ENCODE measurements around the gene C10orf71. TPM values are rescaled to one million over a fixed set of nuclear protein-coding genes. Genes with fewer than 3 reads are reported as not detected.

The C10orf71 gene
- total and polyA plus RNA-seq, 4 donors = not detected

- Histone ChIP-seq H3K27me3 (ENCODE audit: control insufficient read depth in 3 of 3, insufficient read depth in 3 of 3, low read length in 2 of 3) (no peaks in the 10 kb centered on the region), H3K9ac (ENCODE audit: insufficient read depth in 1 of 2, low read length in 2 of 2) (no peak overlapping the region), H3K36me3 (ENCODE audit: control insufficient read depth in 4 of 4, insufficient read depth in 4 of 4, low read length in 4 of 4) (no peaks in the 10 kb centered on the region), H3K27ac (ENCODE audit: low read depth in 1 of 2, low read length in 1 of 2) (peak overlapping the region in 1 of 2 donors; percentile 36), H3K4me3 (no peak overlapping the region), H3K9me3 (ENCODE audit: control insufficient read depth in 4 of 4, insufficient read depth in 3 of 4, low read length in 3 of 4) (peaks cover 0 to 2% (median 0%) of the 10 kb centered on the region in 4 donors), H3K4me1 (ENCODE audit: control insufficient read depth in 5 of 5, insufficient read depth in 5 of 5, low read length in 5 of 5) (peaks cover 0 to 10% (median 5%) of the 10 kb centered on the region in 5 donors)
- ATAC-seq (ENCODE audit: insufficient read depth, low FRiP score) = no peak
- DNase-seq = peak; percentile 63 to 73 (median 65)
- no peak for TF ChIP-seq CTCF (IDR thresholded peaks at IDR 0.05; ENCODE audit: control extremely low read depth, extremely low read depth)
- 34 to 43% methylated on average over 11 to 13 of the region's 13 CpGs for WGBS, 2 donors
These were observed 60.6 kb downstream of the C10orf71 start for GRCh38 chr10:49359349-49360270.

- Histone ChIP-seq H3K27me3 (ENCODE audit: control insufficient read depth in 3 of 3, insufficient read depth in 3 of 3, low read length in 2 of 3) (no peaks in the 10 kb centered on the region), H3K9me3 (ENCODE audit: control insufficient read depth in 4 of 4, insufficient read depth in 3 of 4, low read length in 3 of 4) (peaks cover 0 to 2% (median 0%) of the 10 kb centered on the region in 4 donors), H3K4me3 (no peak overlapping the region), H3K9ac (ENCODE audit: insufficient read depth in 1 of 2, low read length in 2 of 2) (no peak overlapping the region), H3K4me1 (ENCODE audit: control insufficient read depth in 5 of 5, insufficient read depth in 5 of 5, low read length in 5 of 5) (peaks cover 0 to 10% (median 5%) of the 10 kb centered on the region in 5 donors), H3K27ac (ENCODE audit: low read depth in 1 of 2, low read length in 1 of 2) (peak overlapping the region in 1 of 2 donors; percentile 36), H3K36me3 (ENCODE audit: control insufficient read depth in 4 of 4, insufficient read depth in 4 of 4, low read length in 4 of 4) (no peaks in the 10 kb centered on the region)
- WGBS, 2 donors = 52 to 60% methylated on average over 15 of the region's 15 CpGs
- TF ChIP-seq CTCF (IDR thresholded peaks at IDR 0.05; ENCODE audit: control extremely low read depth, extremely low read depth) = no peak
- DNase-seq = peak; percentile 1 to 26 (median 11)
- no peak for ATAC-seq (ENCODE audit: insufficient read depth, low FRiP score)
These were observed 61.6 kb downstream of the C10orf71 start for GRCh38 chr10:49360271-49361177.

GRCh38 chr10:49361178-49361554 lies 62.2 kb downstream of the C10orf71 start:
- no peak for TF ChIP-seq CTCF (IDR thresholded peaks at IDR 0.05; ENCODE audit: control extremely low read depth, extremely low read depth)
- ATAC-seq (ENCODE audit: insufficient read depth, low FRiP score) = no peak
- no peaks in the 10 kb centered on the region for H3K27me3 ChIP-seq (ENCODE audit: control insufficient read depth in 3 of 3, insufficient read depth in 3 of 3, low read length in 2 of 3)
- no peak overlapping the region for H3K4me3 ChIP-seq
- DNase-seq = peak in 1 of 3 donors; percentile 3
- 87 to 91% methylated on average over 8 of the region's 8 CpGs for WGBS, 2 donors
- no peak overlapping the region for H3K27ac ChIP-seq (ENCODE audit: low read depth in 1 of 2, low read length in 1 of 2)
- peaks cover 0 to 10% (median 5%) of the 10 kb centered on the region in 5 donors for H3K4me1 ChIP-seq (ENCODE audit: control insufficient read depth in 5 of 5, insufficient read depth in 5 of 5, low read length in 5 of 5)
- H3K9ac ChIP-seq (ENCODE audit: insufficient read depth in 1 of 2, low read length in 2 of 2) = no peak overlapping the region
- H3K36me3 ChIP-seq (ENCODE audit: control insufficient read depth in 4 of 4, insufficient read depth in 4 of 4, low read length in 4 of 4) = no peaks in the 10 kb centered on the region
- H3K9me3 ChIP-seq (ENCODE audit: control insufficient read depth in 4 of 4, insufficient read depth in 3 of 4, low read length in 3 of 4) = peaks cover 0 to 2% (median 0%) of the 10 kb centered on the region in 4 donors
